Astrocyte of the spinal cord (primary cell): Measurements from ENCODE around the gene NHS.
"Not testable (repeated sequence)": the region's sequence is repeated elsewhere in the genome, so short reads cannot be mapped to it uniquely, and the experiment has no call there.

ENCODE experiments used
- DNase-seq: peaks from one replicate; pipeline ENCODE4 v3.0.0; 2011; ENCODE audit warnings: low read depth, low spot score
- H3K4me3 ChIP-seq: 2 replicates; pipeline ENCODE4 v1.5.1; 2011; ENCODE audit warnings: low read depth, mild to moderate bottlenecking, low read length, moderate library complexity
- CTCF ChIP-seq: IDR thresholded peaks from 2 replicates; pipeline ENCODE4 v1.5.1; 2012; ENCODE audit warnings: low read depth, mild to moderate bottlenecking, low read length, inconsistent platforms
- in situ Hi-C: cut with HindIII; loops from 2 replicates; pipeline ENCODE4 v1.10.0; 2017; ENCODE audit warnings: low sequenced_read_pairs

Gene NHS

GRCh38 chrX:17499512-17499911, 124.5 kb downstream of the NHS start:
- H3K4me3 ChIP-seq: no peak overlapping the region
- in situ Hi-C loops: no loop called here
- DNase-seq: no peak
- no peak for TF ChIP-seq CTCF

GRCh38 chrX:17500145-17500579, 125.2 kb downstream of the NHS start:
- no peak overlapping the region for H3K4me3 ChIP-seq
- TF ChIP-seq CTCF: no peak
- DNase-seq: peak; percentile 54
- in situ Hi-C loops: no loop called here

GRCh38 chrX:17501746-17502145, 126.7 kb downstream of the NHS start:
- TF ChIP-seq CTCF: no peak
- no peak for DNase-seq
- in situ Hi-C loops: no loop called here
- no peak overlapping the region for H3K4me3 ChIP-seq

- in situ Hi-C loops, DNase-seq, H3K4me3 ChIP-seq: not testable (repeated sequence)
Measured at GRCh38 chrX:17506352-17506751, 131.4 kb downstream of the NHS start.

GRCh38 chrX:17511556-17511955, 136.6 kb downstream of the NHS start:
- DNase-seq: no peak
- H3K4me3 ChIP-seq: no peak overlapping the region
- no peak for TF ChIP-seq CTCF
- in situ Hi-C loops: no loop called here

- no peak for DNase-seq
- in situ Hi-C loops: no loop called here
- no peak overlapping the region for H3K4me3 ChIP-seq
- TF ChIP-seq CTCF: no peak
Measured at GRCh38 chrX:17519358-17519757, 144.4 kb downstream of the NHS start.

- DNase-seq: no peak
- H3K4me3 ChIP-seq: no peak overlapping the region
- in situ Hi-C loops: no loop called here
- no peak for TF ChIP-seq CTCF
Measured at GRCh38 chrX:17520016-17520615, 145.1 kb downstream of the NHS start.
